AG04450 (cell line): ENCODE results near the gene ARMS2. TPM values are rescaled to one million over a fixed set of nuclear protein-coding genes. Genes with fewer than 3 reads are reported as not detected.

Experiments used
- CTCF ChIA-PET: fragments of 300-600, 350-600 bp; formaldehyde crosslinking; extraction: SDS; loops from one replicate; lab custom pipeline; 2022; ENCODE audit warnings: antibody characterized with exemption, inconsistent platforms; lab: Charles Lee
- POLR2A ChIA-PET: fragments of 350-600 bp; formaldehyde crosslinking; extraction: SDS; loops from one replicate; lab custom pipeline; 2021; ENCODE audit warnings: antibody characterized with exemption, inconsistent platforms; lab: Yijun Ruan, JAX
- DNase-seq: peaks from one replicate; pipeline ENCODE4 v3.0.0-alpha.2; 2011; ENCODE audit warnings: low read depth, low spot score
- H3K27ac ChIP-seq: one replicate; pipeline ENCODE4 v1.5.1; 2012; ENCODE audit warnings: low read depth, low read length, control low read depth
- H3K27me3 ChIP-seq: one replicate; pipeline ENCODE4 v1.6.0; 2012; ENCODE audit warnings: low read length; ENCODE audit not compliant: control insufficient read depth, insufficient read depth
- H3K4me3 ChIP-seq: 2 replicates; pipeline ENCODE4 v1.5.1; 2011; ENCODE audit warnings: mild to moderate bottlenecking, low read depth, low read length, control low read depth
- H3K9me3 ChIP-seq: 2 replicates; pipeline ENCODE4 v1.5.1; 2012; ENCODE audit warnings: low read length; ENCODE audit not compliant: control insufficient read depth, insufficient read depth
- CTCF ChIP-seq: IDR thresholded peaks from 2 replicates; pipeline ENCODE4 v1.5.1; 2011; ENCODE audit warnings: low read depth, low read length, control low read depth, inconsistent platforms
- polyA plus RNA-seq: library from polyadenylated mRNA; depleted of rRNA; stranded (reverse); fragments of >200 nt; gene quantifications from 2 replicates; pipeline ENCODE4 v1.2.3, GENCODE V29; 2011

The ARMS2 gene
- polyA plus RNA-seq, 1 experiment, result not detected

- ChIA-PET POLR2A (no interaction called here), CTCF (interaction anchor here (0.7 to 4.0 kb wide), 5 partner anchors 13 to 125 kb away, joined by 3 to 36 read pairs (median 4); no protein-coding TSS in a partner anchor)
- Histone ChIP-seq H3K27me3 (no peaks in the 10 kb centered on the region), H3K27ac (no peak overlapping the region), H3K9me3 (no peaks in the 10 kb centered on the region), H3K4me3 (no peak overlapping the region)
- no peak for TF ChIP-seq CTCF
- DNase-seq, result no peak
These were observed 32.0 kb upstream of the ARMS2 start for GRCh38 chr10:122422266-122422989.

GRCh38 chr10:122424059-122424458 lies 30.4 kb upstream of the ARMS2 start:
- Histone ChIP-seq H3K27ac (no peak overlapping the region), H3K27me3 (no peaks in the 10 kb centered on the region), H3K9me3 (no peaks in the 10 kb centered on the region), H3K4me3 (no peak overlapping the region)
- CTCF ChIA-PET, result interaction anchor here (0.6 to 4.0 kb wide), 8 partner anchors 11 to 496 kb away, joined by 3 to 36 read pairs (median 6); partner anchors contain the start of genes ATE1 and PLEKHA1
- DNase-seq, result no peak
- POLR2A ChIA-PET, result interaction anchor here (0.7 kb wide), 1 partner anchor 94 kb away, joined by 4 read pairs; no protein-coding TSS in a partner anchor
- TF ChIP-seq CTCF, result no peak

GRCh38 chr10:122426829-122427228 lies 27.6 kb upstream of the ARMS2 start:
- Histone ChIP-seq H3K4me3 (no peak overlapping the region), H3K27ac (no peak overlapping the region), H3K27me3 (no peaks in the 10 kb centered on the region), H3K9me3 (no peaks in the 10 kb centered on the region)
- ChIA-PET POLR2A (no interaction called here), CTCF (no interaction called here)
- no peak for TF ChIP-seq CTCF
- no peak for DNase-seq

GRCh38 chr10:122427280-122427679 lies 27.2 kb upstream of the ARMS2 start:
- no peak overlapping the region for H3K27ac ChIP-seq
- POLR2A ChIA-PET, result no interaction called here
- H3K9me3 ChIP-seq, result no peaks in the 10 kb centered on the region
- no peak for TF ChIP-seq CTCF
- H3K4me3 ChIP-seq, result no peak overlapping the region
- no peak for DNase-seq
- CTCF ChIA-PET, result no interaction called here
- H3K27me3 ChIP-seq, result no peaks in the 10 kb centered on the region

GRCh38 chr10:122435212-122435827 lies 19.1 kb upstream of the ARMS2 start:
- Histone ChIP-seq H3K9me3 (no peaks in the 10 kb centered on the region), H3K27ac (no peak overlapping the region), H3K4me3 (no peak overlapping the region), H3K27me3 (no peaks in the 10 kb centered on the region)
- TF ChIP-seq CTCF, result peak; percentile 57
- ChIA-PET POLR2A (no interaction called here), CTCF (interaction anchor here (0.6 to 7.0 kb wide), 59 partner anchors 9 to 608 kb away, joined by 3 to 199 read pairs (median 4); partner anchors contain the start of genes BTBD16 and PLEKHA1)
- no peak for DNase-seq
